ENCODE results near the gene BTRC.
"Not testable (repeated sequence)": the region's sequence is repeated elsewhere in the genome, so short reads cannot be mapped to it uniquely, and the experiment has no call there.

The BTRC gene

GRCh38 chr10:101341438-101341837, 12.5 kb upstream of the BTRC start:
- DNase-seq, result no peak

GRCh38 chr10:101346177-101346576, 7.8 kb upstream of the BTRC start:
- no peak for DNase-seq

- DNase-seq, result peak in 1 of 51 donors; percentile 5
Measured at GRCh38 chr10:101351017-101351416, 2.9 kb upstream of the BTRC start.

- no peak for DNase-seq
Measured at GRCh38 chr10:101351477-101351876, 2.5 kb upstream of the BTRC start.

GRCh38 chr10:101352857-101353256, 1.1 kb upstream of the BTRC start:
- not testable (repeated sequence) for DNase-seq

GRCh38 chr10:101354328-101355071, 535 bp downstream of the BTRC start:
- DNase-seq, result peak in 28 of 51 donors; percentile 25 to 87 (median 60)

GRCh38 chr10:101355072-101355706, 1.2 kb downstream of the BTRC start:
- no peak for DNase-seq

GRCh38 chr10:101356132-101356531, 2.2 kb downstream of the BTRC start:
- DNase-seq, result no peak

- no peak for DNase-seq
Measured at GRCh38 chr10:101357958-101358357, 4.0 kb downstream of the BTRC start.

GRCh38 chr10:101358706-101359300, 4.8 kb downstream of the BTRC start:
- no peak for DNase-seq

- not testable (repeated sequence) for DNase-seq
Measured at GRCh38 chr10:101360090-101360489, 6.1 kb downstream of the BTRC start.

- DNase-seq, result not testable (repeated sequence)
Measured at GRCh38 chr10:101360841-101361240, 6.9 kb downstream of the BTRC start.

- DNase-seq, result no peak
Measured at GRCh38 chr10:101363850-101364400, 10.0 kb downstream of the BTRC start.

- DNase-seq, result no peak
Measured at GRCh38 chr10:101364721-101365120, 10.8 kb downstream of the BTRC start.

- DNase-seq, result peak in 2 of 51 donors; percentile 2 to 19
Measured at GRCh38 chr10:101367569-101368453, 13.8 kb downstream of the BTRC start.

- no peak for DNase-seq
Measured at GRCh38 chr10:101373063-101373462, 19.1 kb downstream of the BTRC start.

GRCh38 chr10:101373993-101374392, 20.0 kb downstream of the BTRC start:
- DNase-seq, result not testable (repeated sequence)

- DNase-seq, result no peak
Measured at GRCh38 chr10:101375076-101375475, 21.1 kb downstream of the BTRC start.

GRCh38 chr10:101379663-101380352, 25.8 kb downstream of the BTRC start:
- DNase-seq, result no peak

- DNase-seq, result no peak
Measured at GRCh38 chr10:101380353-101381017, 26.5 kb downstream of the BTRC start.
